Endothelial cell of umbilical vein (primary cell): Measurements from ENCODE around the gene UIMC1. TPM values are rescaled to one million over a fixed set of nuclear protein-coding genes. Genes with fewer than 3 reads are reported as not detected.
"Not testable (repeated sequence)": the region's sequence is repeated elsewhere in the genome, so short reads cannot be mapped to it uniquely, and the experiment has no call there.

Experiments
- BruUV-seq: library from RNA; stranded (reverse); fragments of 400-500 nt; replicated peaks from 2 replicates; lab custom pipeline; 2021; lab: Mats Ljungman, UMichigan
- CTCF ChIA-PET: fragments of 300-600, 350-600 bp; sonication (Branson Sonifier 250); formaldehyde crosslinking; loops from one replicate; lab custom pipeline; 2021; ENCODE audit warnings: antibody characterized with exemption, inconsistent platforms; lab: Charles Lee
- POLR2A ChIA-PET: fragments of 300-600, 350-600 bp; sonication (Branson Sonifier 250); formaldehyde crosslinking; loops from one replicate; lab custom pipeline; 2021; ENCODE audit warnings: antibody characterized with exemption, inconsistent platforms; lab: Charles Lee
- DNase-seq: peaks from one replicate; pipeline ENCODE4 v3.0.0-alpha.2; 2011; ENCODE audit warnings: low read depth, low spot score
- FAIRE-seq: peaks from 2 replicates; lab custom pipeline; 2011; peaks lifted over from hg19 to GRCh38; lab: Jason Lieb, UNC
- H2AFZ ChIP-seq: 2 replicates; pipeline ENCODE4 v1.6.0; 2012; ENCODE audit warnings: low read depth, low read length, control low read depth, inconsistent platforms
- H3K27ac ChIP-seq: 2 replicates; pipeline ENCODE4 v1.5.1; 2011; ENCODE audit warnings: low read depth, mild to moderate bottlenecking, control low read depth, low read length, moderate library complexity; ENCODE audit not compliant: insufficient read depth
- H3K27me3 ChIP-seq, 2 experiments: 2 replicates each; pipeline versions ENCODE4 v1.6.0 to v1.6.1; 2011; ENCODE audit warnings: low read length in 2 of 2, mixed read lengths in 1 of 2; ENCODE audit not compliant: control insufficient read depth in 2 of 2, insufficient read depth in 2 of 2
- H3K36me3 ChIP-seq, 2 experiments: 2 replicates in 1 of 2; 3 replicates in 1 of 2; pipeline ENCODE4 v1.5.1; 2011; ENCODE audit warnings: low read length in 2 of 2, mild to moderate bottlenecking in 1 of 2, moderate library complexity in 1 of 2; ENCODE audit not compliant: control insufficient read depth in 2 of 2, insufficient read depth in 2 of 2; ENCODE audit errors: extremely low read depth in 1 of 2
- H3K4me1 ChIP-seq: 3 replicates; pipeline ENCODE4 v1.5.1; 2011; ENCODE audit warnings: mild to moderate bottlenecking, low read length; ENCODE audit not compliant: control insufficient read depth, insufficient read depth; ENCODE audit errors: extremely low read depth
- H3K4me2 ChIP-seq: 2 replicates; pipeline ENCODE4 v1.6.1; 2011; ENCODE audit warnings: low read length, control low read depth, mixed read lengths; ENCODE audit not compliant: insufficient read depth
- H3K4me3 ChIP-seq, 3 experiments: fragments of 200-600 bp in 1 of 3; sonication (generic), shearing (Covaris generic) in 1 of 3; replicated peaks in 1 of 3; 2 replicates each; pipeline ENCODE4 v1.5.1; 2011 to 2016; ENCODE audit warnings: control low read depth in 3 of 3, low read length in 3 of 3, mild to moderate bottlenecking in 2 of 3, inconsistent platforms in 1 of 3, low read depth in 1 of 3, moderate library complexity in 1 of 3; ENCODE audit not compliant: insufficient read depth in 1 of 3
- H3K79me2 ChIP-seq: 2 replicates; pipeline ENCODE4 v1.6.0; 2012; ENCODE audit warnings: low read length, inconsistent platforms; ENCODE audit not compliant: control insufficient read depth, insufficient read depth
- H3K9ac ChIP-seq: replicated peaks from 2 replicates; pipeline ENCODE3; 2011; ENCODE audit warnings: low read length, control low read depth; ENCODE audit not compliant: insufficient read depth; ENCODE audit errors: extremely low read depth
- H3K9me1 ChIP-seq: replicated peaks from 3 replicates; pipeline ENCODE4 v1.6.0; 2011; ENCODE audit warnings: mild to moderate bottlenecking, low read length; ENCODE audit not compliant: control insufficient read depth, insufficient read depth; ENCODE audit errors: extremely low read depth
- H3K9me3 ChIP-seq: replicated peaks from 2 replicates; pipeline ENCODE4 v1.5.1; 2012; ENCODE audit warnings: low read length, inconsistent platforms; ENCODE audit not compliant: control insufficient read depth, insufficient read depth
- H4K20me1 ChIP-seq: replicated peaks from 2 replicates; pipeline ENCODE3; 2011; ENCODE audit warnings: mild to moderate bottlenecking, low read length; ENCODE audit not compliant: control insufficient read depth, insufficient read depth; ENCODE audit errors: extremely low read depth
- CTCF ChIP-seq, 2 donors: IDR thresholded peaks; 1 replicate in 1 of 2; 2 replicates in 1 of 2; pipeline ENCODE4 v1.5.1; 2011; ENCODE audit warnings: low read length in 2 of 2, mild to moderate bottlenecking in 2 of 2, moderate library complexity in 2 of 2, control low read depth in 1 of 2, inconsistent platforms in 1 of 2, low read depth in 1 of 2; ENCODE audit not compliant: insufficient read depth in 1 of 2; ENCODE audit errors: extremely low read depth in 1 of 2
- EZH2 ChIP-seq: IDR thresholded peaks from 2 replicates; pipeline ENCODE4 v1.6.1; 2012; ENCODE audit warnings: borderline replicate concordance, low read depth, mild to moderate bottlenecking, moderate library complexity, low read length, inconsistent platforms; ENCODE audit not compliant: severe bottlenecking
- FOS ChIP-seq: IDR thresholded peaks from 2 replicates; pipeline ENCODE4 v1.6.1; 2011; ENCODE audit warnings: mild to moderate bottlenecking, low read length, moderate library complexity, borderline replicate concordance; ENCODE audit not compliant: insufficient read depth
- GATA2 ChIP-seq: IDR thresholded peaks from 2 replicates; pipeline ENCODE4 v1.7.0; 2011; ENCODE audit warnings: low read depth, mild to moderate bottlenecking, moderate library complexity, mixed read lengths, low read length; ENCODE audit not compliant: insufficient read length, insufficient read depth
- JUN ChIP-seq: IDR thresholded peaks from 2 replicates; pipeline ENCODE4 v1.6.1; 2011; ENCODE audit warnings: borderline replicate concordance, low read depth; ENCODE audit not compliant: insufficient read length, insufficient read depth
- MAX ChIP-seq: IDR thresholded peaks from 2 replicates; pipeline ENCODE4 v1.6.1; 2011; ENCODE audit not compliant: insufficient read depth, insufficient read length
- MYC ChIP-seq: IDR thresholded peaks from one replicate; pipeline ENCODE4 v1.6.1; 2011; ENCODE audit warnings: mild to moderate bottlenecking, low read depth, low read length
- POLR2A ChIP-seq: IDR thresholded peaks from 2 replicates; pipeline ENCODE4 v1.6.1; 2012; ENCODE audit warnings: low read depth, mild to moderate bottlenecking, control low read depth, low read length
- POLR2AphosphoS5 ChIP-seq: IDR thresholded peaks from 2 replicates; pipeline ENCODE4 v1.6.1; 2012; ENCODE audit warnings: low read depth, mild to moderate bottlenecking, control low read depth, low read length, moderate library complexity; ENCODE audit not compliant: insufficient read depth
- dilution Hi-C: fragments of 300-500 bp; cut with MboI; formaldehyde crosslinking; loops from one replicate; pipeline ENCODE4 v1.15.0; 2019; ENCODE audit warnings: low sequenced_read_pairs; ENCODE audit not compliant: extremely low pct_ligation_motif_present
- intact Hi-C: fragments of 100-400 bp; cut with micrococcal nuclease; formaldehyde crosslinking; loops from one replicate; pipeline ENCODE4 v1.10.0; 2022
- polyA plus RNA-seq, 4 experiments: library from polyadenylated mRNA; depleted of rRNA in 3 of 4; stranded (reverse) in 3 of 4; unstranded in 1 of 4; fragments of >200 nt; gene quantifications; 2 replicates each; pipeline versions ENCODE4 v1.2.1 to v1.2.3, GENCODE V29; 2011 to 2012; ENCODE audit warnings: missing spikeins in 1 of 4
- total RNA-seq: library from RNA; stranded (reverse); gene quantifications from 2 replicates; pipeline ENCODE4 v1.2.3, GENCODE V29; 2021

Gene UIMC1
- total and polyA plus RNA-seq, 2 donors (not counting 3 experiments of a cell fraction or from before 2014, with no cell fraction given) = 17.2 to 60.1 TPM

- no peak for FAIRE-seq
- dilution Hi-C loops = no loop called here
- Histone ChIP-seq H3K36me3 (no peaks in the 10 kb centered on the region), H3K9me1 (no peaks in the 10 kb centered on the region), H3K79me2 (peaks cover 76% of the 10 kb centered on the region), H3K9ac (no peak overlapping the region), H3K27me3 (no peaks in the 10 kb centered on the region), H2AFZ (no peak overlapping the region), H3K4me1 (peaks cover 16% of the 10 kb centered on the region), H3K9me3 (no peaks in the 10 kb centered on the region), H3K4me3 (no peak overlapping the region), H3K4me2 (no peak overlapping the region), H4K20me1 (no peaks in the 10 kb centered on the region), H3K27ac (no peak overlapping the region)
- intact Hi-C loops = no loop called here
- TF ChIP-seq POLR2AphosphoS5 = no peak
- no peak for TF ChIP-seq GATA2
- no peak for TF ChIP-seq POLR2A
- no peak for TF ChIP-seq JUN
- TF ChIP-seq FOS = no peak
- TF ChIP-seq MAX = no peak
- no peak for TF ChIP-seq CTCF (IDR thresholded peaks at IDR 0.05; ENCODE audit: extremely low read depth in 1 of 2, insufficient read depth in 1 of 2, low read depth in 1 of 2, low read length in 2 of 2)
- no peak for TF ChIP-seq MYC
- TF ChIP-seq EZH2 = no peak
- DNase-seq = peak; percentile 49
- BruUV-seq = no TSS peak
- ChIA-PET CTCF (interaction anchor here (0.6 to 1.6 kb wide), 3 partner anchors 18 to 110 kb away, joined by 3 to 4 read pairs (median 3); no protein-coding TSS in a partner anchor), POLR2A (interaction anchor here (1.2 kb wide), 1 partner anchor 9 kb away, joined by 5 read pairs; no protein-coding TSS in a partner anchor)
Measured at GRCh38 chr5:177003649-177004048, 2.9 kb downstream of the UIMC1 start.

GRCh38 chr5:176999526-176999925 lies 7.1 kb downstream of the UIMC1 start:
- FAIRE-seq, H3K9ac ChIP-seq, dilution Hi-C loops: not testable (repeated sequence)

More at GRCh38 chr5:176999526-176999925, 7.1 kb downstream of the UIMC1 start:
- H3K27me3 ChIP-seq, H3K4me2 ChIP-seq, H3K9me1 ChIP-seq, DNase-seq, H4K20me1 ChIP-seq, H3K27ac ChIP-seq, H3K9me3 ChIP-seq, H3K36me3 ChIP-seq, BruUV-seq, CTCF ChIA-PET, H3K4me3 ChIP-seq, POLR2A ChIA-PET, H2AFZ ChIP-seq: not testable (repeated sequence)
- Histone ChIP-seq H3K4me1 (peaks cover 31% of the 10 kb centered on the region), H3K79me2 (peaks cover 89% of the 10 kb centered on the region)
- intact Hi-C loops = loop anchor here (10.0 kb wide), 1 partner anchor 465 kb away; the partner anchor contains the start of gene RNF44
